ENCODE measurements around the gene CCN2. TPM values are rescaled to one million over a fixed set of nuclear protein-coding genes. Genes with fewer than 3 reads are reported as not detected.

The CCN2 gene
- total and polyA plus RNA-seq, 5 donors from 2014 or later: not detected

- H3K27me3 ChIP-seq (ENCODE audit: control insufficient read depth, insufficient read depth, low read length): peaks cover 28% of the 10 kb centered on the region
- H3K9me3 ChIP-seq (ENCODE audit: control insufficient read depth in 2 of 2, low read length in 2 of 2): no peaks in the 10 kb centered on the region
- ATAC-seq (ENCODE audit: low read depth in 2 of 2) (no peak), DNase-seq (no peak)
- H3K9me3 Mint-ChIP-seq: peaks cover 0 to 2% (median 0%) of the 10 kb centered on the region in 7 donors
- peaks cover 5% of the 10 kb centered on the region for H3K4me1 ChIP-seq (ENCODE audit: control insufficient read depth, insufficient read depth, low read length, poor library complexity, severe bottlenecking)
- no peak overlapping the region for H3K27ac Mint-ChIP-seq
- no peaks in the 10 kb centered on the region for H3K36me3 Mint-ChIP-seq
- H3K4me1 Mint-ChIP-seq: peaks cover 0 to 13% (median 3%) of the 10 kb centered on the region in 4 donors
- peak overlapping the region in 1 of 4 donors; percentile 73 for H3K4me3 Mint-ChIP-seq
- no peak overlapping the region for H3K4me3 ChIP-seq (ENCODE audit: low read depth, low read length)
- H3K27me3 Mint-ChIP-seq: peaks cover 46% of the 10 kb centered on the region
- no peak overlapping the region for H3K27ac ChIP-seq (ENCODE audit: insufficient read depth, low read length, poor library complexity, severe bottlenecking)
- H3K36me3 ChIP-seq (ENCODE audit: control insufficient read depth, insufficient read depth, low read length): no peaks in the 10 kb centered on the region
Observed at GRCh38 chr6:131946992-131947955, 3.9 kb downstream of the CCN2 start.

DNA sequence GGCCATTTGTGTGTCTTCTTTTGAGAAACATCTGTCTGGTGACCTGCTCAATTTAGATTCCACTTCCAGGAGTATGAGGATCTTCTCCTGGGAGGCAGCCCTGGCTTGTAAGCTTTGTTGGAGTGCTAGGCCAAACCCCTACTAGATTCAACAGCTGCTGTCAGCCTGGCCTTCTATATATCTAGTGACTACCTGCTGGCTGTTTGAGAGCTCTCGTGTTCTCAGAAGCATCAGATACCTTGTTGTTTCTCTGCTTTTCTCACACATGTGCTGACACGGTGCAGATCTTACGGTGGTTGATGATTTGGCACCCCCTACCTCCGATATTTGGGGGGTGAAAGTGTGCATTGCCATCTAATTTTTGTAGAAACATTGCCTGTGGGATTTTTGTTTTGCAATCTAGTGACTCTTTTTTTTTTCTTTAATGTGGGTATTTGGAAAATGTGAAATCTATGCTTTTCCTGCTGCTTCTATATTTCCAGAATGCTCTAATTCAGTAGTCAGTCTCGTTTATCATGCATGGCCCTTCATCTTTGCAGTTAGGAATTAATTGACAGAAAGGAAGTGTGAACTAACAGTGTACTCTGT lies 4.7 kb downstream of the CCN2 start:
- peaks cover 38% of the 10 kb centered on the region for H3K27me3 Mint-ChIP-seq
- Histone ChIP-seq H3K27ac (ENCODE audit: insufficient read depth, low read length, poor library complexity, severe bottlenecking) (no peak overlapping the region), H3K27me3 (ENCODE audit: control insufficient read depth, insufficient read depth, low read length) (peaks cover 23% of the 10 kb centered on the region), H3K9me3 (ENCODE audit: control insufficient read depth in 2 of 2, low read length in 2 of 2) (no peaks in the 10 kb centered on the region), H3K4me1 (ENCODE audit: control insufficient read depth, insufficient read depth, low read length, poor library complexity, severe bottlenecking) (peaks cover 5% of the 10 kb centered on the region), H3K36me3 (ENCODE audit: control insufficient read depth, insufficient read depth, low read length) (no peaks in the 10 kb centered on the region), H3K4me3 (ENCODE audit: low read depth, low read length) (no peak overlapping the region)
- no peak overlapping the region for H3K4me3 Mint-ChIP-seq
- peaks cover 0 to 2% (median 0%) of the 10 kb centered on the region in 7 donors for H3K9me3 Mint-ChIP-seq
- no peak for DNase-seq
- peaks cover 0 to 10% (median 3%) of the 10 kb centered on the region in 4 donors for H3K4me1 Mint-ChIP-seq
- H3K27ac Mint-ChIP-seq: no peak overlapping the region
- no peaks in the 10 kb centered on the region for H3K36me3 Mint-ChIP-seq
- no peak for ATAC-seq (ENCODE audit: low read depth in 2 of 2)

DNA sequence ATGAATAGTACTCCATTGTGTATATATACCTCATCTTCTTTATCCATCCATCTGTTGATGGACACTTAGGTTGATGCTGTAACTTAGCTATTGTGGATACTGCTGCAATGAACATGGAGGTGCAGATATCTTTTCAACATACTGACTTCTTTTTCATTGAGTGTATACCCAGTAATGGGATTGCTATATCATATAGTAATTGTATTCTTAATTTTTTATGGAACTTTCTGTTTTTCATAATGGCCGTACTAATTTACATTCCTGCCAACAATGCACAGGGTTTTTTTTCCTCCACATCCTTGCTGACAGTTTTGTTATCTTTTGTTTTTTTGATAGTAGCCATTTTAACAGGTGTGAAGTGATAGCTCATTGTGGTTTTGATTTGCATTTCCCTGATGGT lies 5.2 kb downstream of the CCN2 start:
- Histone ChIP-seq H3K4me1 (ENCODE audit: control insufficient read depth, insufficient read depth, low read length, poor library complexity, severe bottlenecking) (peaks cover 5% of the 10 kb centered on the region), H3K4me3 (ENCODE audit: low read depth, low read length) (no peak overlapping the region), H3K27ac (ENCODE audit: insufficient read depth, low read length, poor library complexity, severe bottlenecking) (no peak overlapping the region), H3K9me3 (ENCODE audit: control insufficient read depth in 2 of 2, low read length in 2 of 2) (no peaks in the 10 kb centered on the region), H3K36me3 (ENCODE audit: control insufficient read depth, insufficient read depth, low read length) (no peaks in the 10 kb centered on the region), H3K27me3 (ENCODE audit: control insufficient read depth, insufficient read depth, low read length) (peaks cover 23% of the 10 kb centered on the region)
- DNase-seq (no peak), ATAC-seq (ENCODE audit: low read depth in 2 of 2) (no peak)
- H3K36me3 Mint-ChIP-seq: no peaks in the 10 kb centered on the region
- peaks cover 36% of the 10 kb centered on the region for H3K27me3 Mint-ChIP-seq
- H3K9me3 Mint-ChIP-seq: peaks cover 0 to 2% (median 0%) of the 10 kb centered on the region in 7 donors
- H3K4me1 Mint-ChIP-seq: peaks cover 0 to 7% (median 3%) of the 10 kb centered on the region in 4 donors
- no peak overlapping the region for H3K4me3 Mint-ChIP-seq
- no peak overlapping the region for H3K27ac Mint-ChIP-seq

GRCh38 chr6:131937703-131938631 lies 13.2 kb downstream of the CCN2 start:
- Mint-ChIP-seq H3K36me3 (no peaks in the 10 kb centered on the region), H3K9me3 (peaks cover 0 to 3% (median 0%) of the 10 kb centered on the region in 7 donors), H3K27me3 (peaks cover 4% of the 10 kb centered on the region), H3K4me1 (no peaks in the 10 kb centered on the region), H3K27ac (no peak overlapping the region), H3K4me3 (no peak overlapping the region)
- Histone ChIP-seq H3K27me3 (ENCODE audit: control insufficient read depth, insufficient read depth, low read length) (no peaks in the 10 kb centered on the region), H3K36me3 (ENCODE audit: control insufficient read depth, insufficient read depth, low read length) (no peaks in the 10 kb centered on the region), H3K4me1 (ENCODE audit: control insufficient read depth, insufficient read depth, low read length, poor library complexity, severe bottlenecking) (no peaks in the 10 kb centered on the region), H3K4me3 (ENCODE audit: low read depth, low read length) (no peak overlapping the region), H3K9me3 (ENCODE audit: control insufficient read depth in 2 of 2, low read length in 2 of 2) (no peaks in the 10 kb centered on the region), H3K27ac (ENCODE audit: insufficient read depth, low read length, poor library complexity, severe bottlenecking) (no peak overlapping the region)
- DNase-seq (no peak), ATAC-seq (ENCODE audit: low read depth in 2 of 2) (no peak)

GRCh38 chr6:131937226-131937625 lies 13.9 kb downstream of the CCN2 start:
- Mint-ChIP-seq H3K27ac (no peak overlapping the region), H3K9me3 (peaks cover 0 to 5% (median 0%) of the 10 kb centered on the region in 7 donors), H3K4me3 (no peak overlapping the region), H3K4me1 (no peaks in the 10 kb centered on the region), H3K27me3 (peaks cover 6% of the 10 kb centered on the region), H3K36me3 (no peaks in the 10 kb centered on the region)
- Histone ChIP-seq H3K27ac (ENCODE audit: insufficient read depth, low read length, poor library complexity, severe bottlenecking) (no peak overlapping the region), H3K4me1 (ENCODE audit: control insufficient read depth, insufficient read depth, low read length, poor library complexity, severe bottlenecking) (no peaks in the 10 kb centered on the region), H3K36me3 (ENCODE audit: control insufficient read depth, insufficient read depth, low read length) (no peaks in the 10 kb centered on the region), H3K27me3 (ENCODE audit: control insufficient read depth, insufficient read depth, low read length) (no peaks in the 10 kb centered on the region), H3K9me3 (ENCODE audit: control insufficient read depth in 2 of 2, low read length in 2 of 2) (no peaks in the 10 kb centered on the region), H3K4me3 (ENCODE audit: low read depth, low read length) (no peak overlapping the region)
- ATAC-seq (ENCODE audit: low read depth in 2 of 2) (no peak), DNase-seq (no peak)

DNA sequence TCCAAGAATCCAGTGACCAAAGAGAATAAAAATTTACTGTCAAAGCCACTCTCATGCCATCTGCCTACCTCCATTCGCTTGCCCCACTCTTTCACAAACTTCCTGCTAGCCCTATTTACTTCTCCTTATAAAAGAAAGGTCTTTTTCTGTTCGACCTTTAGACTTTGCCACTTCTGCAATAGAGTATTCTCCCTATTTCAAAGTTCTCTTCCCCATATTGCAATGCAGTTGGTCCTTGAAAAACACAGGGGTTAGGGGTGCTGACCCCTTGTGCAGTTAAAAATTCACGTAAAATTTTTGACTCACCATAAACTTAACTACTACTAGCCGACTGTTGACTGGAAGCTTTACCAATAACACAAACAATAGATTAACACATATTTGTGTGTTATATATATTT lies 15.0 kb downstream of the CCN2 start:
- no peaks in the 10 kb centered on the region for H3K4me1 ChIP-seq (ENCODE audit: control insufficient read depth, insufficient read depth, low read length, poor library complexity, severe bottlenecking)
- no peak overlapping the region for H3K27ac ChIP-seq (ENCODE audit: insufficient read depth, low read length, poor library complexity, severe bottlenecking)
- no peaks in the 10 kb centered on the region for H3K27me3 ChIP-seq (ENCODE audit: control insufficient read depth, insufficient read depth, low read length)
- Mint-ChIP-seq H3K4me1 (no peaks in the 10 kb centered on the region), H3K9me3 (peaks cover 0 to 5% (median 0%) of the 10 kb centered on the region in 7 donors), H3K36me3 (no peaks in the 10 kb centered on the region), H3K4me3 (no peak overlapping the region), H3K27ac (no peak overlapping the region), H3K27me3 (peaks cover 6% of the 10 kb centered on the region)
- no peak for DNase-seq
- H3K4me3 ChIP-seq (ENCODE audit: low read depth, low read length): no peak overlapping the region
- H3K36me3 ChIP-seq (ENCODE audit: control insufficient read depth, insufficient read depth, low read length): no peaks in the 10 kb centered on the region
- H3K9me3 ChIP-seq (ENCODE audit: control insufficient read depth in 2 of 2, low read length in 2 of 2): no peaks in the 10 kb centered on the region
- ATAC-seq (ENCODE audit: low read depth in 2 of 2): no peak

GRCh38 chr6:131931063-131931750 lies 20.0 kb downstream of the CCN2 start:
- peaks cover 6% of the 10 kb centered on the region for H3K27me3 Mint-ChIP-seq
- no peak for ATAC-seq (ENCODE audit: low read depth in 2 of 2)
- no peak overlapping the region for H3K4me3 Mint-ChIP-seq
- DNase-seq: no peak
- Histone ChIP-seq H3K4me3 (ENCODE audit: low read depth, low read length) (no peak overlapping the region), H3K27me3 (ENCODE audit: control insufficient read depth, insufficient read depth, low read length) (no peaks in the 10 kb centered on the region), H3K27ac (ENCODE audit: insufficient read depth, low read length, poor library complexity, severe bottlenecking) (no peak overlapping the region), H3K9me3 (ENCODE audit: control insufficient read depth in 2 of 2, low read length in 2 of 2) (no peaks in the 10 kb centered on the region), H3K36me3 (ENCODE audit: control insufficient read depth, insufficient read depth, low read length) (no peaks in the 10 kb centered on the region), H3K4me1 (ENCODE audit: control insufficient read depth, insufficient read depth, low read length, poor library complexity, severe bottlenecking) (no peaks in the 10 kb centered on the region)
- no peaks in the 10 kb centered on the region for H3K36me3 Mint-ChIP-seq
- peaks cover 0 to 2% (median 0%) of the 10 kb centered on the region in 7 donors for H3K9me3 Mint-ChIP-seq
- H3K27ac Mint-ChIP-seq: no peak overlapping the region
- H3K4me1 Mint-ChIP-seq: no peaks in the 10 kb centered on the region
